Heart right ventricle (tissue), 16 donors: Measurements from ENCODE around the gene SSTR5. TPM values are rescaled to one million over a fixed set of nuclear protein-coding genes. Genes with fewer than 3 reads are reported as not detected.

Experiments
- ATAC-seq, 8 donors: fragments of 200-7000 bp; cut with Tn5 transposase; one replicate each; pipeline ENCODE4 v1.9.1; 2020; ENCODE audit warnings: mild to moderate bottlenecking in 8 of 8, moderate library complexity in 8 of 8, moderate number of reproducible peaks in 1 of 8
- DNase-seq, 2 donors: peaks; one replicate each; pipeline ENCODE4 v3.0.0-alpha.2; 2020
- H3K27ac ChIP-seq, 10 donors: fragments of 200-600 bp; sonication (generic) in 2 of 10; one replicate each; pipeline versions ENCODE4 v1.5.0 to v1.8.0; 2020 to 2022; ENCODE audit warnings: mild to moderate bottlenecking in 3 of 10
- H3K27me3 ChIP-seq, 7 donors: fragments of 200-600 bp; one replicate each; pipeline ENCODE4 v1.8.0; 2021 to 2022; ENCODE audit warnings: mild to moderate bottlenecking in 2 of 7
- H3K36me3 ChIP-seq, 9 donors: fragments of 200-600 bp; sonication (generic) in 1 of 9; one replicate each; pipeline versions ENCODE4 v1.5.0 to v1.8.0; 2020 to 2022; ENCODE audit warnings: mild to moderate bottlenecking in 2 of 9
- H3K4me1 ChIP-seq, 9 donors: fragments of 200-600 bp; sonication (generic) in 1 of 9; one replicate each; pipeline versions ENCODE4 v1.5.0 to v1.8.0; 2020 to 2022; ENCODE audit warnings: mild to moderate bottlenecking in 4 of 9
- H3K4me3 ChIP-seq, 10 donors: fragments of 200-600 bp; sonication (generic) in 2 of 10; one replicate each; pipeline versions ENCODE4 v1.5.0 to v1.8.0; 2020 to 2022; ENCODE audit warnings: mild to moderate bottlenecking in 7 of 10, moderate library complexity in 2 of 10
- H3K9me3 ChIP-seq, 11 donors: fragments of 200-600 bp in 10 of 11; sonication (generic) in 2 of 11; one replicate each; pipeline versions ENCODE4 v1.5.0 to v1.8.0; 2013 to 2022; ENCODE audit warnings: mild to moderate bottlenecking in 2 of 11, control low read depth in 1 of 11, moderate library complexity in 1 of 11
- WGBS, 2 donors: extraction: QIAGEN DNeasy Blood & Tissue Kit; methylation state at CpG; one replicate each; pipeline ENCODE4 v1.1.7; 2013; ENCODE audit warnings: inconsistent platforms in 1 of 2; 5-methylcytosine and 5-hydroxymethylcytosine counted together
- intact Hi-C, 10 donors: fragments of 100-400 bp; cut with DNase I; formaldehyde crosslinking; loops; one replicate each; pipeline versions ENCODE4 v1.11.1 to v1.14.2; 2022
- polyA plus RNA-seq, 2 donors: library from polyadenylated mRNA; stranded (reverse); fragments of 200-250 nt; gene quantifications; one replicate each; pipeline ENCODE4 v1.2.3, GENCODE V29; 2013
- total RNA-seq, 10 donors: library from RNA; stranded (reverse); fragmentation: NEBNext Ultra II Directional in 3 of 10; extraction: Animal tissue kit (Norgen Biotek cat#: 25700) in 3 of 10; gene quantifications; one replicate each; pipeline versions ENCODE4 v1.2.1 to v1.2.4, GENCODE V29; 2021 to 2023
- TF ChIP-seq, protein P1 (sequence below), 9 donors: fragments of 200-600 bp; sonication (generic) in 2 of 9; IDR thresholded peaks; one replicate each; pipeline versions ENCODE4 v1.5.0 to v1.8.0; 2021 to 2022; ENCODE audit warnings: antibody characterized with exemption in 9 of 9, mild to moderate bottlenecking in 5 of 9, moderate library complexity in 1 of 9
- donor health status: Arrhythmogenic right ventricular cardiomyopathy.
- donor health status: ischemic (EF 13 %, LVEDD 7.1; RV severe dilation, severe dysfunction).
- donor health status: healthy with polysubstance abuse.
- donor health status: DM: no; HTN: yes; CAD: no.
- donor health status: DM: no; HTN: no; CAD: no.
- donor health status: ischemic (EF 25% LVEDD 6.9; RV normal size, moderate dysfunction).
- donor health status: ischemic (EF 25% LVEDD 5.7; RV mildly dilated, moderate dysfunction).
- donor health status: healthy.
- donor health status: DM: yes; HTN: yes; CAD: no.
- donor health status: Ischemic cardiomyopathy.
- donor health status: ischemic (EF 35%, LVEDD 5.7; RV mildly dilated, moderate dysfunction).
- donor health status: nonischemic (EF 11% LVEDD 7.7; RV severe dilation, severe dysfunction).
- donor health status: DM: yes; HTN: yes; CAD: no.
- donor health status: PGD.
- donor health status: ischemic (EF 29% LVEDD 5.4; RV normal size, mild dysfunction).
- donor health status: nonischemic (EF 23%, LVEDD 6.1; RV moderate dilation, normal function).

The SSTR5 gene
- total and polyA plus RNA-seq, 12 donors, result 0.39 to 32.0 (median 5.4) TPM

DNA sequence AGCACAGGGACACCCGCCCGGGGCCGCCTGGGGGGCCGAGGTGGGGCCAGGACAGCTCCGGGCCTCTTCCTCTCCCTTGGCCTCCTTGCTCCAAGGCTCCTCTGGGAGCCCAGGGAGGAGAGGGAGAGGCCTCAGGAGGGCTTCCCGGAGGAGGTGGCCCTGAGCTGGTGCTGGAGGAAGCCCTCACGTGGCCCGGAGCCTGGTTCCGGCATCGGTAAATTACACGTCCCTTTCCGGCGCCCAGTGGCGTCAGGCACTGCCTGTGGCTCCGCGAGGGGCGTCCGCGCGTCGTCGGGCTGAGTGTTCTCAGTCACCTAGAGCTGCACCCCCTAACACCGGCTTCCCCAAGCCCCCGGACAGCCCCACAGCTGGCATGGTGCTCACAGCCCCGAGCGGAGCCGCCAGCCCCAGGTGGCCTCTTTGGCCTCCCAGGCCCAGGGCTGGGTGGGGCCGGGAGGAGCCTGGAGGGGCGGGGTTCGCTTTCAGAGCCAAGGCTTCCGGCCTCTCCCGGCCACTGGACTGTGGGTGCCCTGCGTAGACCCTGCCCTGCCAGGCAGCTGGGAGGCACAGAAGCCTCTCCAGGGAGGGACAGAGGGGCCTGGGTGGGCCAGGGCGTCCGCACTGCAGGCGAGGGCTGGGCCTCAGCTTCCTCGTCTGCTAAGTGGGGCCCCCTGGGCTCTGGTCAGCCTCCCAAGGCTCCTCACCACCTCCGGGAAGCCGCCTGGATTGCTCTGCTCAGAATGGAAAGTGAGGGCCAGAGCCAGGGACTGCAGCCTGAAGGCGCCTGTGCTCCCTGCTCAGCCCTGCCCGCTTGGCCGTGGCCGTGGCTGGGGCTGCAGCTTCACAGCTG lies 27.9 kb upstream of the SSTR5 start:
- H3K36me3 ChIP-seq, result no peaks in the 10 kb centered on the region
- peaks cover 3 to 34% (median 10%) of the 10 kb centered on the region in 9 donors for H3K4me1 ChIP-seq
- intact Hi-C loops, result no loop called here
- H3K4me3 ChIP-seq, result no peak overlapping the region
- WGBS, 2 donors, result 56 to 57% methylated on average over 42 to 43 of the region's 43 CpGs
- peaks cover 0 to 9% (median 0%) of the 10 kb centered on the region in 11 donors for H3K9me3 ChIP-seq
- TF ChIP-seq, protein P1, sequence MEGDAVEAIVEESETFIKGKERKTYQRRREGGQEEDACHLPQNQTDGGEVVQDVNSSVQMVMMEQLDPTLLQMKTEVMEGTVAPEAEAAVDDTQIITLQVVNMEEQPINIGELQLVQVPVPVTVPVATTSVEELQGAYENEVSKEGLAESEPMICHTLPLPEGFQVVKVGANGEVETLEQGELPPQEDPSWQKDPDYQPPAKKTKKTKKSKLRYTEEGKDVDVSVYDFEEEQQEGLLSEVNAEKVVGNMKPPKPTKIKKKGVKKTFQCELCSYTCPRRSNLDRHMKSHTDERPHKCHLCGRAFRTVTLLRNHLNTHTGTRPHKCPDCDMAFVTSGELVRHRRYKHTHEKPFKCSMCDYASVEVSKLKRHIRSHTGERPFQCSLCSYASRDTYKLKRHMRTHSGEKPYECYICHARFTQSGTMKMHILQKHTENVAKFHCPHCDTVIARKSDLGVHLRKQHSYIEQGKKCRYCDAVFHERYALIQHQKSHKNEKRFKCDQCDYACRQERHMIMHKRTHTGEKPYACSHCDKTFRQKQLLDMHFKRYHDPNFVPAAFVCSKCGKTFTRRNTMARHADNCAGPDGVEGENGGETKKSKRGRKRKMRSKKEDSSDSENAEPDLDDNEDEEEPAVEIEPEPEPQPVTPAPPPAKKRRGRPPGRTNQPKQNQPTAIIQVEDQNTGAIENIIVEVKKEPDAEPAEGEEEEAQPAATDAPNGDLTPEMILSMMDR (IDR thresholded peaks at IDR 0.05), result no peak
- no peak overlapping the region for H3K27ac ChIP-seq
- H3K27me3 ChIP-seq, result peaks cover 11 to 74% (median 63%) of the 10 kb centered on the region in 7 donors
- ATAC-seq (peak in 1 of 8 donors; percentile 24), DNase-seq (no peak)

DNA sequence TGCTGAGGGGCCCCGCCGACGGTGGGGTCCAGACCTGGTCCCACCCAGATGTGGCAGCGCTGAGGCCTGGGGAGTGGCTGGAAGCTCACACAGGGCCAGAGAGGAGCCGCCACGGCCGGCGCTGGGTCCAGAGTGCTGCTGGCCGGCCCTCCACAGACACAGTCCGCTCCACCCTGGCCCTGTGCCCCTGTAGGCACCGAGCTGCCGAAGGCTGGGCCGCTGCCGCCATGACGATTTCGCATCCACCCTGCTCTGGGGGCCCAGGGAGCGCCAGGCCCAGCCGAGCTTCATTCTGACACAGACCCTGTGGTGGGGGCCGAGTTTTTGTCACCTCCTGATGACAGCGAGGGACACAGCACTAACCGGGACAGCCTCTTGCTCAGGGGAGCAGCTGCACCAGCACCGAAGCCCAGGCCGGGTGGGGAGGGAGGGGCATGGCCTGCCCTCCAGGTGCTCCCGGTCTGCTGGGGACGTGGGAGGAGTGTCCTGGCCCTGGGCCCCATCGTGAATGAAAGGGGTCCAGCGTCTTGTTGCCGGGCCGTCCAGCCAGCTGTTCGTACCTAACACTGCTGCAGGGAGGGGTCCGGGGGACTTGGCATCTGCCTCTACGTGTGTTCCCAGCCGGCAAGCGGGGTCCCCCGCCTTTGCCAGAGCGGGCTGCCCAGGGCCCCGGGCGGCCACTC lies 27.1 kb upstream of the SSTR5 start:
- 49 to 50% methylated on average over 38 of the region's 38 CpGs for WGBS, 2 donors
- H3K27me3 ChIP-seq, result peaks cover 11 to 79% (median 63%) of the 10 kb centered on the region in 7 donors
- H3K36me3 ChIP-seq, result no peaks in the 10 kb centered on the region
- H3K9me3 ChIP-seq, result peaks cover 0 to 9% (median 0%) of the 10 kb centered on the region in 11 donors
- no peak overlapping the region for H3K27ac ChIP-seq
- TF ChIP-seq, protein P1 (IDR thresholded peaks at IDR 0.05), result no peak
- H3K4me3 ChIP-seq, result no peak overlapping the region
- DNase-seq (no peak), ATAC-seq (peak in 1 of 8 donors; percentile 23)
- intact Hi-C loops, result no loop called here
- H3K4me1 ChIP-seq, result peaks cover 3 to 34% (median 10%) of the 10 kb centered on the region in 9 donors

DNA sequence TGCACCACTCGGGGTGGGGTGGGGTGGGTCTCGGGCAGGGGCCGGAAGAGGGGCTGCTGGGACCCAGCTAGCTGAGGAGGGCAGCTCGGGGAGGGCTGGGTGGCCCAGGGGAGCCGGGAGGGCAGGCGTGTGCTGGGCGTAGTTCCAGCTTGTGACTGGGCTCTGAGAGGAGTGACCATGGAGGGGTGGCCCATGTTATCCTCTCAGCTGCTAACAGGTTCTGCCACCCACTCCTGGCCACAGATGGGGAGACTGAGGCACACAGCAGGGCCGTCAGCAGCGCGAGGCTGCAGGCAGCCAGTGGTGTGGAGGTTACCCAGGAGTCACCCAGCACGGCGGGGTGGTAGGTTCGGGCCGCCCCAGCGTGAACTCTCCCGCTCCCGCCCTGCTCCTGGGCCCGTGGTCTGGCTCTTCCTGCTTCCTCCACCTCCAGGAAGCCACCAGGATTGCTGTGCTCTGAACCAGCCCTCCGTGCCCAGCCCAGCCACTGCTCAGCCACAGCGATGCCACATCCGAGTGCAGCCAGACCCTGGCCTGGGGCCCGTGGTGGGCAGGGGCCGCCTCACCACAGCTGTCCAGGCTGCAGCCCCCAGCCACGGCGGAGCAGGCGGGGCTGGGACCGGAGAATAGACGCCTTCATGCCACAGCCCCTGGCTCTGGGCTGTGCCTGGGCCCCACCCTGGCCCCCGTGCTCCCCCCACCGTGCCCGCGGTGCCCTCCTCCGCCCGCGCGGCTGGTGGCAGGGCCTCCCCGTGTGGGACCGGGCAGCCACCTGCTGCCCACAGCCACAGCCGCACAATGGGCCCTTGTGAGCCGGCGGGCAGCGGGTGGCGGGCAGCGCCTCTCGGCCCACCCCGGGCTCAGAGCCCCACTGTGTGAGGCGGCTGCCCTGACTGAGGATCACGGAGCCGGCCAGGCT lies 26.3 kb upstream of the SSTR5 start:
- Histone ChIP-seq H3K4me1 (peaks cover 3 to 34% (median 10%) of the 10 kb centered on the region in 9 donors), H3K27me3 (peaks cover 11 to 80% (median 63%) of the 10 kb centered on the region in 7 donors), H3K4me3 (no peak overlapping the region), H3K27ac (no peak overlapping the region), H3K36me3 (no peaks in the 10 kb centered on the region), H3K9me3 (peaks cover 0 to 9% (median 0%) of the 10 kb centered on the region in 11 donors)
- DNase-seq (no peak), ATAC-seq (no peak)
- TF ChIP-seq, protein P1 (IDR thresholded peaks at IDR 0.05), result no peak
- 80 to 81% methylated on average over 39 to 49 of the region's 49 CpGs for WGBS, 2 donors
- intact Hi-C loops, result no loop called here

DNA sequence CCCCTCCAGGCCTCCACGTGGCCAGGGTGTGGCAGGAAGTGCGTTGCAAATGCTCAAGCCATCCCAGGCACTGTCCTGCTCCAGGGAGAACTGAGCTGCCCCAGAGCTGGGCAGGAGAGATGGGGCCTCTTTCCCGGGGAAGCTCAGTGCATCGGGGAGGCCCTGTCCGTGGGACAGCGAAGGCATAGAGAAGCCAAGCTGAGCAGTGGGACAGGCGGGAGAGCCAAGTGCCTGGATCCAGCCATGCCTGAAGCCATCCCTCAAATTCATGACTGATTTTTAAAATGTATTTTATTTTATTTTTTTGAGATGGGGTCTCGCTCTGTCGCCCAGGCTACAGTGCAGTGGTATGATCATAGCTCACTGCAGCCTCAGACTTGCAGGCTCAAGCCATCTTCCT lies 25.4 kb upstream of the SSTR5 start:
- Histone ChIP-seq H3K4me3 (no peak overlapping the region), H3K9me3 (peaks cover 0 to 3% (median 0%) of the 10 kb centered on the region in 11 donors), H3K36me3 (no peaks in the 10 kb centered on the region), H3K27me3 (peaks cover 11 to 73% (median 63%) of the 10 kb centered on the region in 7 donors), H3K4me1 (peaks cover 3 to 34% (median 10%) of the 10 kb centered on the region in 9 donors), H3K27ac (no peak overlapping the region)
- ATAC-seq (no peak), DNase-seq (no peak)
- WGBS, 2 donors, result 84 to 85% methylated on average over 9 of the region's 9 CpGs
- intact Hi-C loops, result no loop called here
- TF ChIP-seq, protein P1 (IDR thresholded peaks at IDR 0.05), result no peak
